Lung (tissue), 12 donors: ENCODE data around the gene LCTL. TPM values are rescaled to one million over a fixed set of nuclear protein-coding genes. Genes with fewer than 3 reads are reported as not detected.

Experiments used
- ATAC-seq: fragments of 200-7000 bp; cut with Tn5 transposase; one replicate; pipeline ENCODE4 v1.9.1; 2020; ENCODE audit warnings: moderate number of reproducible peaks; ENCODE audit not compliant: insufficient read depth, low FRiP score
- DNase-seq, 3 donors: peaks; one replicate each; pipeline ENCODE4 v3.0.0-alpha.2; 2013 to 2017
- H3K27ac ChIP-seq, 2 donors: one replicate each; pipeline ENCODE4 v1.5.1; 2013; ENCODE audit warnings: mild to moderate bottlenecking in 2 of 2, moderate library complexity in 2 of 2, control low read depth in 1 of 2, inconsistent platforms in 1 of 2, low read depth in 1 of 2, low read length in 1 of 2
- H3K27me3 ChIP-seq, 3 donors: one replicate each; pipeline ENCODE4 v1.5.1; 2013; ENCODE audit warnings: low read length in 2 of 3; ENCODE audit not compliant: control insufficient read depth in 3 of 3, insufficient read depth in 3 of 3
- H3K36me3 ChIP-seq, 4 donors: one replicate each; pipeline ENCODE4 v1.5.1; 2013; ENCODE audit warnings: low read length in 4 of 4, mild to moderate bottlenecking in 1 of 4, moderate library complexity in 1 of 4; ENCODE audit not compliant: control insufficient read depth in 4 of 4, insufficient read depth in 4 of 4
- H3K4me1 ChIP-seq, 5 donors: one replicate each; pipeline ENCODE4 v1.5.1; 2013; ENCODE audit warnings: low read length in 5 of 5, mild to moderate bottlenecking in 2 of 5, moderate library complexity in 1 of 5; ENCODE audit not compliant: control insufficient read depth in 5 of 5, insufficient read depth in 5 of 5
- H3K4me3 ChIP-seq: one replicate; pipeline ENCODE4 v1.5.1; 2013; ENCODE audit warnings: mild to moderate bottlenecking, control low read depth, moderate library complexity
- H3K9ac ChIP-seq, 2 donors: one replicate each; pipeline ENCODE4 v1.5.1; 2013; ENCODE audit warnings: low read length in 2 of 2, control low read depth in 1 of 2; ENCODE audit not compliant: insufficient read depth in 1 of 2
- H3K9me3 ChIP-seq, 4 donors: one replicate each; pipeline ENCODE4 v1.5.1; 2013; ENCODE audit warnings: low read length in 3 of 4, mild to moderate bottlenecking in 1 of 4, moderate library complexity in 1 of 4; ENCODE audit not compliant: control insufficient read depth in 4 of 4, insufficient read depth in 3 of 4
- WGBS, 2 donors: extraction: QIAGEN DNeasy Blood & Tissue Kit; methylation state at CpG; one replicate each; pipeline ENCODE4 v1.1.7; 2013; 5-methylcytosine and 5-hydroxymethylcytosine counted together
- polyA plus RNA-seq, 2 donors: library from polyadenylated mRNA; stranded (reverse); fragments of 200-250 nt; gene quantifications; one replicate each; pipeline ENCODE4 v1.2.1, GENCODE V29; 2013
- total RNA-seq, 2 donors: library from RNA; depleted of rRNA in 1 of 2; stranded (reverse); fragments of >200 nt in 1 of 2; gene quantifications; one replicate each; pipeline ENCODE4 v1.2.1, GENCODE V29; 2014 to 2021
- TF ChIP-seq, protein P1 (sequence below): IDR thresholded peaks from 2 replicates; pipeline ENCODE4 v1.5.1; 2012; ENCODE audit warnings: mild to moderate bottlenecking; ENCODE audit errors: control extremely low read depth, extremely low read depth
- donor health status: control.
- donor health status: control.
- donor health status: Bipolar disorder and iron deficiency.
- donor health status: healthy.
- donor health status: DM: yes; HTN: yes; CAD: no.

The LCTL gene
- total and polyA plus RNA-seq, 4 donors: not detected

GRCh38 chr15:66570842-66571478 lies 5.2 kb upstream of the LCTL start:
- Histone ChIP-seq H3K9ac (no peak overlapping the region), H3K4me3 (no peak overlapping the region), H3K36me3 (no peaks in the 10 kb centered on the region), H3K27me3 (no peaks in the 10 kb centered on the region), H3K4me1 (peaks cover 0 to 9% (median 0%) of the 10 kb centered on the region in 5 donors), H3K9me3 (no peaks in the 10 kb centered on the region), H3K27ac (no peak overlapping the region)
- ATAC-seq: no peak
- TF ChIP-seq, protein P1, sequence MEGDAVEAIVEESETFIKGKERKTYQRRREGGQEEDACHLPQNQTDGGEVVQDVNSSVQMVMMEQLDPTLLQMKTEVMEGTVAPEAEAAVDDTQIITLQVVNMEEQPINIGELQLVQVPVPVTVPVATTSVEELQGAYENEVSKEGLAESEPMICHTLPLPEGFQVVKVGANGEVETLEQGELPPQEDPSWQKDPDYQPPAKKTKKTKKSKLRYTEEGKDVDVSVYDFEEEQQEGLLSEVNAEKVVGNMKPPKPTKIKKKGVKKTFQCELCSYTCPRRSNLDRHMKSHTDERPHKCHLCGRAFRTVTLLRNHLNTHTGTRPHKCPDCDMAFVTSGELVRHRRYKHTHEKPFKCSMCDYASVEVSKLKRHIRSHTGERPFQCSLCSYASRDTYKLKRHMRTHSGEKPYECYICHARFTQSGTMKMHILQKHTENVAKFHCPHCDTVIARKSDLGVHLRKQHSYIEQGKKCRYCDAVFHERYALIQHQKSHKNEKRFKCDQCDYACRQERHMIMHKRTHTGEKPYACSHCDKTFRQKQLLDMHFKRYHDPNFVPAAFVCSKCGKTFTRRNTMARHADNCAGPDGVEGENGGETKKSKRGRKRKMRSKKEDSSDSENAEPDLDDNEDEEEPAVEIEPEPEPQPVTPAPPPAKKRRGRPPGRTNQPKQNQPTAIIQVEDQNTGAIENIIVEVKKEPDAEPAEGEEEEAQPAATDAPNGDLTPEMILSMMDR: no peak
- WGBS, 2 donors: 80 to 85% methylated on average over 6 of the region's 6 CpGs
- DNase-seq: no peak

DNA sequence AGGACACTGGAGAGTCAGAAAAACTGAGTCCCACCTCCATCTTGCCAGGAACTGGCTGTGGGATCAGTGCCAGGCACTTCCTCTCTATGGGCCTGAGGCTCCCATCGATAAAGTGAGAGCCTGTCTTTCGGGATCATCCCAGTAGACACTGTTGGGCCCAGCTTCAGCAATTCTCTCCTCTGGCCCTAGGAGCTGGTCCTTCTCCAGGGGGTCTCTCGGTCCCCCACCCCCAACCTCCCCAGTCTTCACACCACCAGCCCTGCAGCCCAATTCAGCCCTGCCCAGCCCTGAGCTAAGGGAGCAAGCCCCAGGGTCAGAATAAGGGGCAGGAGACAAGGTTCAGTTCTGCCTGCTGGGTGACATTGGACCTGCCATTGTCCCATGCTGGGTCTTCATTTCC lies 4.5 kb upstream of the LCTL start:
- TF ChIP-seq, protein P1: no peak
- no peak for DNase-seq
- H3K9ac ChIP-seq: no peak overlapping the region
- 87 to 95% methylated on average over 3 of the region's 3 CpGs for WGBS, 2 donors
- no peak for ATAC-seq
- H3K27ac ChIP-seq: no peak overlapping the region
- no peaks in the 10 kb centered on the region for H3K36me3 ChIP-seq
- H3K27me3 ChIP-seq: no peaks in the 10 kb centered on the region
- H3K9me3 ChIP-seq: no peaks in the 10 kb centered on the region
- H3K4me1 ChIP-seq: peaks cover 0 to 9% (median 0%) of the 10 kb centered on the region in 5 donors
- H3K4me3 ChIP-seq: no peak overlapping the region

GRCh38 chr15:66569461-66570137 lies 3.8 kb upstream of the LCTL start:
- no peaks in the 10 kb centered on the region for H3K9me3 ChIP-seq
- H3K36me3 ChIP-seq: no peaks in the 10 kb centered on the region
- no peak for ATAC-seq
- WGBS, 2 donors: 84 to 86% methylated on average over 9 of the region's 9 CpGs
- DNase-seq: no peak
- no peak overlapping the region for H3K27ac ChIP-seq
- H3K4me1 ChIP-seq: peaks cover 0 to 9% (median 0%) of the 10 kb centered on the region in 5 donors
- H3K4me3 ChIP-seq: no peak overlapping the region
- no peak overlapping the region for H3K9ac ChIP-seq
- TF ChIP-seq, protein P1: no peak
- H3K27me3 ChIP-seq: no peaks in the 10 kb centered on the region
